HepG2 (cell line): ENCODE measurements around the gene STRBP. TPM values are rescaled to one million over a fixed set of nuclear protein-coding genes. Genes with fewer than 3 reads are reported as not detected.

Source experiments
- ATAC-seq: fragments of 200-7000 bp; cut with Tn5 transposase; 3 replicates; pipeline ENCODE4 v1.9.1; 2020; ENCODE audit warnings: mild to moderate bottlenecking, moderate library complexity
- BruUV-seq: library from RNA; stranded (reverse); fragments of 400-500 nt; replicated peaks from 2 replicates; lab custom pipeline; 2021; lab: Mats Ljungman, UMichigan
- CTCF ChIA-PET: fragments of 300-600 bp; formaldehyde crosslinking; extraction: SDS; loops from one replicate; lab custom pipeline; 2021; ENCODE audit warnings: low total read pairs, inconsistent platforms, low intra/inter-chr PET ratio; lab: Yijun Ruan, JAX
- POLR2A ChIA-PET: fragments of 350-600 bp; sonication (Branson Sonifier 250); formaldehyde crosslinking; loops from one replicate; lab custom pipeline; 2020; ENCODE audit warnings: antibody characterized with exemption, inconsistent platforms; lab: Yijun Ruan, JAX
- DNase-seq: peaks from one replicate; pipeline ENCODE4 v3.0.0-alpha.2; 2015; ENCODE audit warnings: low spot score
- FAIRE-seq: peaks from 3 replicates; lab custom pipeline; 2011; peaks lifted over from hg19 to GRCh38; lab: Jason Lieb, UNC
- H2AFZ ChIP-seq: one replicate; pipeline ENCODE4 v1.6.1; 2011; ENCODE audit warnings: low read length, inconsistent platforms
- H3K27ac ChIP-seq: fragments of 300-600 bp; 3 replicates; pipeline ENCODE4 v1.8.0; 2011; ENCODE audit warnings: mixed run types, mild to moderate bottlenecking, mixed read lengths, low read length, inconsistent platforms; ENCODE audit not compliant: insufficient read depth; ENCODE audit errors: extremely low read length
- H3K27me3 ChIP-seq, 2 experiments: fragments of 200-600 bp in 1 of 2; 2 replicates in 1 of 2; 3 replicates in 1 of 2; pipeline versions ENCODE4 v1.6.0 to v1.8.0; 2011; ENCODE audit warnings: low read length in 2 of 2, mild to moderate bottlenecking in 2 of 2, moderate library complexity in 2 of 2, inconsistent platforms in 1 of 2; ENCODE audit not compliant: insufficient read depth in 2 of 2, control insufficient read depth in 1 of 2
- H3K36me3 ChIP-seq, 2 experiments: fragments of 200-600 bp in 1 of 2; replicated peaks in 1 of 2; 2 replicates in 1 of 2; 3 replicates in 1 of 2; pipeline versions ENCODE4 v1.5.1 to v1.8.0; 2011; ENCODE audit warnings: low read length in 2 of 2, inconsistent platforms in 1 of 2; ENCODE audit not compliant: insufficient read depth in 2 of 2, control insufficient read depth in 1 of 2
- H3K4me1 ChIP-seq: 2 replicates; pipeline ENCODE4 v1.5.1; 2012; ENCODE audit warnings: low read length, inconsistent platforms; ENCODE audit not compliant: insufficient read depth
- H3K4me2 ChIP-seq: 2 replicates; pipeline ENCODE4 v1.6.0; 2011; ENCODE audit warnings: low read depth, low read length, inconsistent platforms
- H3K4me3 ChIP-seq, 3 experiments: fragments of 200-600 bp in 1 of 3; sonication (generic), shearing (Covaris generic) in 1 of 3; replicated peaks in 1 of 3; 2 replicates each; pipeline ENCODE4 v1.5.1; 2011 to 2016; ENCODE audit warnings: low read length in 3 of 3, inconsistent platforms in 2 of 3, low read depth in 2 of 3, mild to moderate bottlenecking in 2 of 3, control low read depth in 1 of 3, mixed read lengths in 1 of 3; ENCODE audit not compliant: insufficient read depth in 1 of 3
- H3K79me2 ChIP-seq: one replicate; pipeline ENCODE4 v1.6.1; 2011; ENCODE audit warnings: low read length, inconsistent platforms; ENCODE audit not compliant: insufficient read depth
- H3K9ac ChIP-seq: 2 replicates; pipeline ENCODE4 v1.6.0; 2011; ENCODE audit warnings: mild to moderate bottlenecking, low read depth, low read length, inconsistent platforms; ENCODE audit not compliant: insufficient read depth
- H3K9me3 ChIP-seq: 2 replicates; pipeline ENCODE4 v1.5.1; 2012; ENCODE audit warnings: mild to moderate bottlenecking, low read length
- H4K20me1 ChIP-seq: 2 replicates; pipeline ENCODE4 v1.6.0; 2011; ENCODE audit warnings: inconsistent platforms, mild to moderate bottlenecking, low read length, moderate library complexity; ENCODE audit not compliant: insufficient read depth
- BORCS8-MEF2B ChIP-seq: sonication (generic); formaldehyde crosslinking; IDR thresholded peaks from 2 replicates; pipeline ENCODE4 v1.8.0; 2022; ENCODE audit warnings: mild to moderate bottlenecking, missing genetic modification reagents
- KDM6A ChIP-seq: IDR thresholded peaks from 2 replicates; pipeline ENCODE4 v1.6.1; 2016; ENCODE audit warnings: low read depth
- NAIF1 ChIP-seq: sonication (generic); formaldehyde crosslinking; IDR thresholded peaks from 2 replicates; pipeline ENCODE4 v1.5.0; 2020; ENCODE audit warnings: mild to moderate bottlenecking, missing genetic modification reagents, borderline replicate concordance
- NR2F1 ChIP-seq, 2 experiments: fragments of 450-650 bp in 1 of 2; formaldehyde crosslinking in 1 of 2; IDR thresholded peaks; 2 replicates each; pipeline versions ENCODE4 v1.5.0 to v1.6.1; 2016 to 2020; ENCODE audit warnings: mild to moderate bottlenecking in 1 of 2, missing compliant biosample characterization in 1 of 2, missing genetic modification reagents in 1 of 2, moderate library complexity in 1 of 2
- PHF8 ChIP-seq: sonication (generic); formaldehyde crosslinking; IDR thresholded peaks from 2 replicates; pipeline ENCODE4 v1.5.0; 2020; ENCODE audit warnings: missing genetic modification reagents
- SIX4 ChIP-seq: sonication (generic); formaldehyde crosslinking; IDR thresholded peaks from 2 replicates; pipeline ENCODE4 v1.4.0; 2020; ENCODE audit warnings: missing genetic modification reagents
- SYNCRIP ChIP-seq: fragments of 200-400 bp; formaldehyde crosslinking; IDR thresholded peaks from 2 replicates; pipeline ENCODE4 v1.6.1; 2018; ENCODE audit warnings: mild to moderate bottlenecking, low read depth, low read length; ENCODE audit not compliant: insufficient read depth
- ZNF10 ChIP-seq: sonication (generic); formaldehyde crosslinking; IDR thresholded peaks from 2 replicates; pipeline ENCODE4 v1.4.0; 2020; ENCODE audit warnings: mild to moderate bottlenecking, low read depth, missing genetic modification reagents, borderline replicate concordance
- ZNF282 ChIP-seq: fragments of 450-650 bp; IDR thresholded peaks from 2 replicates; pipeline ENCODE4 v1.6.1; 2018; ENCODE audit not compliant: partially characterized antibody
- ZNF496 ChIP-seq: sonication (generic); formaldehyde crosslinking; IDR thresholded peaks from 2 replicates; pipeline ENCODE4 v1.8.1; 2023; ENCODE audit warnings: mild to moderate bottlenecking, moderate library complexity, missing genetic modification reagents; ENCODE audit not compliant: insufficient replicate concordance
- ZNF773 ChIP-seq: sonication (generic); formaldehyde crosslinking; IDR thresholded peaks from 2 replicates; pipeline ENCODE4 v1.4.0; 2020; ENCODE audit warnings: missing genetic modification reagents, borderline replicate concordance
- WGBS: methylation state at CpG from one replicate; pipeline ENCODE4 v1.1.6; 2017; ENCODE audit warnings: low lambda C conversion rate; 5-methylcytosine and 5-hydroxymethylcytosine counted together
- in situ Hi-C: cut with HindIII; loops from 2 replicates; pipeline ENCODE4 v1.10.0; 2017; ENCODE audit warnings: low pct_unique_long_range_greater_than_20kb; ENCODE audit not compliant: extremely low pct_ligation_motif_present
- intact Hi-C: fragments of 100-400 bp; cut with micrococcal nuclease; formaldehyde crosslinking; loops from one replicate; pipeline ENCODE4 v1.10.0; 2022; ENCODE audit not compliant: unreplicated experiment
- polyA plus RNA-seq, 8 experiments: library from polyadenylated mRNA; depleted of rRNA in 3 of 8; stranded (reverse) in 7 of 8; unstranded in 1 of 8; fragments of >200 nt; fragmentation: Illumina TruSeq in 4 of 8; extraction: Trizol in 4 of 8; gene quantifications; 2 replicates each; pipeline versions ENCODE4 v1.2.1 to v1.2.3, GENCODE V29; 2011 to 2016; ENCODE audit warnings: low read depth in 4 of 8, missing spikeins in 1 of 8, mixed read lengths in 1 of 8; ENCODE audit not compliant: insufficient read depth in 1 of 8
- total RNA-seq, 5 experiments: library from RNA; depleted of rRNA; stranded (reverse); fragments of >200 nt; fragmentation: Illumina TruSeq; extraction: Trizol; gene quantifications; 2 replicates each; pipeline ENCODE4 v1.2.3, GENCODE V29; 2016; ENCODE audit warnings: low read depth in 1 of 5
- TF ChIP-seq, protein P1 (sequence below): sonication (generic); formaldehyde crosslinking; conservative IDR thresholded peaks from 2 replicates; pipeline ENCODE4 v1.8.0; 2022; ENCODE audit warnings: low read depth, missing genetic modification reagents
- TF ChIP-seq, protein P2 (sequence below): sonication (generic); formaldehyde crosslinking; IDR thresholded peaks from 2 replicates; pipeline ENCODE4 v1.8.0; 2022; ENCODE audit warnings: low read depth, missing genetic modification reagents
- TF ChIP-seq, protein P3 (sequence below): IDR thresholded peaks from 2 replicates; pipeline ENCODE4 v1.6.1; 2016; ENCODE audit warnings: low read depth
- TF ChIP-seq, protein P4 (sequence below): sonication (generic); formaldehyde crosslinking; IDR thresholded peaks from 2 replicates; pipeline ENCODE4 v1.5.0; 2020; ENCODE audit warnings: mild to moderate bottlenecking, missing genetic modification reagents
- TF ChIP-seq, protein P5 (sequence below): sonication (generic); formaldehyde crosslinking; IDR thresholded peaks from 2 replicates; pipeline ENCODE4 v1.5.1; 2020; ENCODE audit warnings: missing genetic modification reagents, mild to moderate bottlenecking, borderline replicate concordance

The STRBP gene
- total and polyA plus RNA-seq, 2 of the 13 experiments (the other 11 are each of a cell fraction or from before 2014, with no cell fraction given): 14.5 to 38.5 TPM

DNA sequence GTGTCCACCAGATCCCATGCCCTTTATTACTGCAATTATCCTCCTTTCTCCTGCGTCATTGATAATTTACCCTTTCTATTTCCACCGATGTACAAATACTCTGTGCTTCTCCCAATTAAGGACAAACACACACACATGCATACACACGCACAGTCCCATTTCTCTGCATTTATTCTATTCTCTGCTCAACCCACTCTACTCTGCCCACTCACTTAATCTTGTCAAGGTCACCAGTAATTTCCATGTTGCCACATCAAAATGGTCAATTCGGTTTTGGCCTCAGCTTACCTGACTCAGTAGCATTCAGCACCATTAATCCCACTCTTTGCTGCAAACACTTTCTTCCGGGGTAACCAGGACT, 14.6 kb upstream of the STRBP start:
- POLR2A ChIA-PET: no interaction called here
- H3K27me3 ChIP-seq: peaks cover 1 to 37% of the 10 kb centered on the region in 2 experiments; a peak in 4 of 5 replicates
- WGBS: 25% methylated on average over 5 of the region's 5 CpGs
- in situ Hi-C loops (no loop called here), intact Hi-C loops (no loop called here)
- no peak overlapping the region for H3K27ac ChIP-seq
- H3K9me3 ChIP-seq: peaks cover 6% of the 10 kb centered on the region; the same call in 1 of the 2 replicates
- TF ChIP-seq, protein P1, sequence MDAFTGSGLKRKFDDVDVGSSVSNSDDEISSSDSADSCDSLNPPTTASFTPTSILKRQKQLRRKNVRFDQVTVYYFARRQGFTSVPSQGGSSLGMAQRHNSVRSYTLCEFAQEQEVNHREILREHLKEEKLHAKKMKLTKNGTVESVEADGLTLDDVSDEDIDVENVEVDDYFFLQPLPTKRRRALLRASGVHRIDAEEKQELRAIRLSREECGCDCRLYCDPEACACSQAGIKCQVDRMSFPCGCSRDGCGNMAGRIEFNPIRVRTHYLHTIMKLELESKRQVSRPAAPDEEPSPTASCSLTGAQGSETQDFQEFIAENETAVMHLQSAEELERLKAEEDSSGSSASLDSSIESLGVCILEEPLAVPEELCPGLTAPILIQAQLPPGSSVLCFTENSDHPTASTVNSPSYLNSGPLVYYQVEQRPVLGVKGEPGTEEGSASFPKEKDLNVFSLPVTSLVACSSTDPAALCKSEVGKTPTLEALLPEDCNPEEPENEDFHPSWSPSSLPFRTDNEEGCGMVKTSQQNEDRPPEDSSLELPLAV: no peak
- TF ChIP-seq SYNCRIP (no peak), ZNF773 (CRISPR knock-in tag) (no peak), ZNF10 (CRISPR knock-in tag) (no peak), BORCS8-MEF2B (no peak), NAIF1 (CRISPR knock-in tag) (no peak), PHF8 (CRISPR knock-in tag) (no peak), KDM6A (CRISPR knock-in tag) (no peak), SIX4 (CRISPR knock-in tag) (no peak), NR2F1 (CRISPR knock-in tag; IDR thresholded peaks at IDR 0.05) (no peak), ZNF282 (no peak), ZNF496 (CRISPR knock-in tag) (no peak)
- TF ChIP-seq, protein P2, sequence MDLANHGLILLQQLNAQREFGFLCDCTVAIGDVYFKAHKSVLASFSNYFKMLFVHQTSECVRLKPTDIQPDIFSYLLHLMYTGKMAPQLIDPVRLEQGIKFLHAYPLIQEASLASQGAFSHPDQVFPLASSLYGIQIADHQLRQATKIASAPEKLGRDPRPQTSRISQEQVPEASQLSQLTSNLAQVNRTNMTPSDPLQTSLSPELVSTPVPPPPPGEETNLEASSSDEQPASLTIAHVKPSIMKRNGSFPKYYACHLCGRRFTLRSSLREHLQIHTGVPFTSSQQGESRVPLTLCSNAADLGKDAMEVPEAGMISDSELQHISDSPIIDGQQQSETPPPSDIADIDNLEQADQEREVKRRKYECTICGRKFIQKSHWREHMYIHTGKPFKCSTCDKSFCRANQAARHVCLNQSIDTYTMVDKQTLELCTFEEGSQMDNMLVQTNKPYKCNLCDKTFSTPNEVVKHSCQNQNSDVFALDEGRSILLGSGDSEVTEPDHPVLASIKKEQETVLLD (CRISPR knock-in tag): no peak
- TF ChIP-seq, protein P3, sequence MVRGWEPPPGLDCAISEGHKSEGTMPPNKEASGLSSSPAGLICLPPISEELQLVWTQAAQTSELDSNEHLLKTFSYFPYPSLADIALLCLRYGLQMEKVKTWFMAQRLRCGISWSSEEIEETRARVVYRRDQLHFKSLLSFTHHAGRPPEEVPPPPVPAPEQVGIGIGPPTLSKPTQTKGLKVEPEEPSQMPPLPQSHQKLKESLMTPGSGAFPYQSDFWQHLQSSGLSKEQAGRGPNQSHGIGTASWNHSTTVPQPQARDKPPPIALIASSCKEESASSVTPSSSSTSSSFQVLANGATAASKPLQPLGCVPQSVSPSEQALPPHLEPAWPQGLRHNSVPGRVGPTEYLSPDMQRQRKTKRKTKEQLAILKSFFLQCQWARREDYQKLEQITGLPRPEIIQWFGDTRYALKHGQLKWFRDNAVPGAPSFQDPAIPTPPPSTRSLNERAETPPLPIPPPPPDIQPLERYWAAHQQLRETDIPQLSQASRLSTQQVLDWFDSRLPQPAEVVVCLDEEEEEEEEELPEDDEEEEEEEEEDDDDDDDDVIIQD (CRISPR knock-in tag): no peak
- TF ChIP-seq, protein P4, sequence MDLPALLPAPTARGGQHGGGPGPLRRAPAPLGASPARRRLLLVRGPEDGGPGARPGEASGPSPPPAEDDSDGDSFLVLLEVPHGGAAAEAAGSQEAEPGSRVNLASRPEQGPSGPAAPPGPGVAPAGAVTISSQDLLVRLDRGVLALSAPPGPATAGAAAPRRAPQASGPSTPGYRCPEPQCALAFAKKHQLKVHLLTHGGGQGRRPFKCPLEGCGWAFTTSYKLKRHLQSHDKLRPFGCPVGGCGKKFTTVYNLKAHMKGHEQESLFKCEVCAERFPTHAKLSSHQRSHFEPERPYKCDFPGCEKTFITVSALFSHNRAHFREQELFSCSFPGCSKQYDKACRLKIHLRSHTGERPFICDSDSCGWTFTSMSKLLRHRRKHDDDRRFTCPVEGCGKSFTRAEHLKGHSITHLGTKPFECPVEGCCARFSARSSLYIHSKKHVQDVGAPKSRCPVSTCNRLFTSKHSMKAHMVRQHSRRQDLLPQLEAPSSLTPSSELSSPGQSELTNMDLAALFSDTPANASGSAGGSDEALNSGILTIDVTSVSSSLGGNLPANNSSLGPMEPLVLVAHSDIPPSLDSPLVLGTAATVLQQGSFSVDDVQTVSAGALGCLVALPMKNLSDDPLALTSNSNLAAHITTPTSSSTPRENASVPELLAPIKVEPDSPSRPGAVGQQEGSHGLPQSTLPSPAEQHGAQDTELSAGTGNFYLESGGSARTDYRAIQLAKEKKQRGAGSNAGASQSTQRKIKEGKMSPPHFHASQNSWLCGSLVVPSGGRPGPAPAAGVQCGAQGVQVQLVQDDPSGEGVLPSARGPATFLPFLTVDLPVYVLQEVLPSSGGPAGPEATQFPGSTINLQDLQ (CRISPR knock-in tag): no peak
- TF ChIP-seq, protein P5, sequence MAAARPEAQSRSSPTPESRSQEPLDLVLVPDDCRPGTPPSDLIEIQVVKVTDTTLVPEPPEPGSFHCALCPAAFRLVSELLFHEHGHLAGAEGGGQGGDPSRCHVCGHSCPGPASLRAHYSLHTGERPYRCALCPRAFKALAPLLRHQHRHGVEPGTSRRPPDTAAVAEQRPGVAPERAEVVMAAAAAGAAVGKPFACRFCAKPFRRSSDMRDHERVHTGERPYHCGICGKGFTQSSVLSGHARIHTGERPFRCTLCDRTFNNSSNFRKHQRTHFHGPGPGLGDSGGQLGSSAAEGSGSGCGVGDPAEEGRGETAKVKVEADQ (CRISPR knock-in tag): no peak
- no peak overlapping the region for H3K4me3 ChIP-seq
- DNase-seq (no peak), FAIRE-seq (no peak), ATAC-seq (no peak)
- no peak overlapping the region for H2AFZ ChIP-seq
- CTCF ChIA-PET: no interaction called here
- H3K4me1 ChIP-seq: no peaks in the 10 kb centered on the region
- H4K20me1 ChIP-seq: no peaks in the 10 kb centered on the region
- no TSS peak for BruUV-seq
- H3K4me2 ChIP-seq: no peak overlapping the region
- no peak overlapping the region for H3K9ac ChIP-seq
- no peaks in the 10 kb centered on the region for H3K36me3 ChIP-seq
- H3K79me2 ChIP-seq: no peaks in the 10 kb centered on the region
